K562 (cell line): ENCODE results near the gene USP15.

Experiments used
- EZH2 ChIP-seq: IDR thresholded peaks from 2 replicates; pipeline ENCODE4 v1.6.1; 2012; ENCODE audit warnings: low read depth, mild to moderate bottlenecking, inconsistent platforms, low read length, borderline replicate concordance
- MAFK ChIP-seq: IDR thresholded peaks from 2 replicates; pipeline ENCODE4 v1.6.1; 2011; ENCODE audit warnings: low read length, improper control_type of control experiment
- RAD51 ChIP-seq: fragments of 450-650 bp; IDR thresholded peaks from 2 replicates; pipeline ENCODE4 v1.7.1; 2016; ENCODE audit warnings: low read depth, mild to moderate bottlenecking, borderline replicate concordance
- TF ChIP-seq, protein P1 (sequence below), 2 experiments: IDR thresholded peaks; 2 replicates each; pipeline ENCODE4 v1.6.1; 2012; ENCODE audit warnings: improper control_type of control experiment in 2 of 2, low read depth in 2 of 2, low read length in 2 of 2, borderline replicate concordance in 1 of 2
- TF ChIP-seq, protein P2 (sequence below), 3 experiments: IDR thresholded peaks in 2 of 3; conservative IDR thresholded peaks in 1 of 3; 2 replicates each; pipeline ENCODE4 v1.5.1; 2011 to 2012; ENCODE audit warnings: low read length in 3 of 3, mild to moderate bottlenecking in 3 of 3, control low read depth in 2 of 3, improper control_type of control experiment in 1 of 3, inconsistent platforms in 1 of 3, low read depth in 1 of 3, mixed read lengths in 1 of 3, moderate library complexity in 1 of 3; ENCODE audit not compliant: insufficient read depth in 2 of 3
- TF ChIP-seq, protein P3 (sequence below): sonication (generic); formaldehyde crosslinking; IDR thresholded peaks from 2 replicates; pipeline ENCODE4 v1.8.0; 2023; ENCODE audit warnings: mild to moderate bottlenecking, missing genetic modification reagents
- TF ChIP-seq, protein P4 (sequence below): sonication (generic); formaldehyde crosslinking; IDR thresholded peaks from 2 replicates; pipeline ENCODE4 v1.8.1; 2023; ENCODE audit warnings: mild to moderate bottlenecking, missing genetic modification reagents

DNA sequence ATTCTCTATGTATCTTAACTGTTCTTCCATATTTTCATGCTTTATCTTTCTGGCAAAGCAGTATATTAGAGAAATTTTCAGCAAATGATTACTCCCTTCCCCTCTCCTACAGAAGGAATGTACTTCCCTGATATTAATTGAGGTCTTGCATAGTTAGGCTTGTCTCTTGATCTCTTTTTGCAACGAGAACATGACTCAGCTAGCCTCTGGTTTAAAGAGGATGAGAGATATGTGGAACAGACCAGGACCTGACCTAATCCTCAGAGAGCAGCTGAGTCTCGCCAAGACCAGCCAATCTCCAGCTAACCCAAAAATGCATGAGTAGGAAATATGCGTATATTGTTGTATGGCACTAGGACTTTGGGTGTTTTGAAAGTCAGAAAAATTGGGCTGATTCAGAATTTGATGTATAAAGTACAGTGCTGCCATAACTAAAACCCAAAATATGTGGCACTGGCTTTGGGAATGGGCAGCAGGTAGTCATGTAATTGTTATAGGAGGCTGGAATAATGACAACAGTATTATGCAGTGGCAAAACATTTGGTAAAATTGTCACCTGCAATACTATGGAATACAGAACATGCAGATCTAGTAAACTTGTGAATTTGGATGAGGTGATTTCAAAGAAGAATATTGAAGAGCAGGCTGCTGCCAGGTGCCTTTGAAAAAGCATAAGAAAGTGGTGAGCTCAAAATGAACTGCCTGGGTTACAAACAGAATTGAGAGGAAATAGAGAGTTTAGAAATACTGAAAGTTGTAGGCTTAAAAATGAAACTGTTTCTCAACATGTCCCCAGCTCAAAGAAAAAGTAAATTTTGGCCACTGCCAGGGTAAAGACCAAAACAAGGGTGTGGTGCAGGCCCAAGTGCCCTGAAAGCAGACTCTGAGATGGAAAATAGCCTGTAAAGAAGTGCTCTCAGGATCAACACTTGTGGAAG lies 9.3 kb upstream of the USP15 start:
- TF ChIP-seq EZH2 (no peak), RAD51 (no peak), MAFK (peak; percentile 83)
- TF ChIP-seq, protein P1, sequence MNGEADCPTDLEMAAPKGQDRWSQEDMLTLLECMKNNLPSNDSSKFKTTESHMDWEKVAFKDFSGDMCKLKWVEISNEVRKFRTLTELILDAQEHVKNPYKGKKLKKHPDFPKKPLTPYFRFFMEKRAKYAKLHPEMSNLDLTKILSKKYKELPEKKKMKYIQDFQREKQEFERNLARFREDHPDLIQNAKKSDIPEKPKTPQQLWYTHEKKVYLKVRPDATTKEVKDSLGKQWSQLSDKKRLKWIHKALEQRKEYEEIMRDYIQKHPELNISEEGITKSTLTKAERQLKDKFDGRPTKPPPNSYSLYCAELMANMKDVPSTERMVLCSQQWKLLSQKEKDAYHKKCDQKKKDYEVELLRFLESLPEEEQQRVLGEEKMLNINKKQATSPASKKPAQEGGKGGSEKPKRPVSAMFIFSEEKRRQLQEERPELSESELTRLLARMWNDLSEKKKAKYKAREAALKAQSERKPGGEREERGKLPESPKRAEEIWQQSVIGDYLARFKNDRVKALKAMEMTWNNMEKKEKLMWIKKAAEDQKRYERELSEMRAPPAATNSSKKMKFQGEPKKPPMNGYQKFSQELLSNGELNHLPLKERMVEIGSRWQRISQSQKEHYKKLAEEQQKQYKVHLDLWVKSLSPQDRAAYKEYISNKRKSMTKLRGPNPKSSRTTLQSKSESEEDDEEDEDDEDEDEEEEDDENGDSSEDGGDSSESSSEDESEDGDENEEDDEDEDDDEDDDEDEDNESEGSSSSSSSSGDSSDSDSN (IDR thresholded peaks at IDR 0.05; ENCODE audit: borderline replicate concordance in 1 of 2, low read depth in 2 of 2, low read length in 2 of 2): 0 out of 4 replicates have a peak, but pooled peaks of 1 of the 2 experiments have one; percentile 27
- TF ChIP-seq, protein P2, sequence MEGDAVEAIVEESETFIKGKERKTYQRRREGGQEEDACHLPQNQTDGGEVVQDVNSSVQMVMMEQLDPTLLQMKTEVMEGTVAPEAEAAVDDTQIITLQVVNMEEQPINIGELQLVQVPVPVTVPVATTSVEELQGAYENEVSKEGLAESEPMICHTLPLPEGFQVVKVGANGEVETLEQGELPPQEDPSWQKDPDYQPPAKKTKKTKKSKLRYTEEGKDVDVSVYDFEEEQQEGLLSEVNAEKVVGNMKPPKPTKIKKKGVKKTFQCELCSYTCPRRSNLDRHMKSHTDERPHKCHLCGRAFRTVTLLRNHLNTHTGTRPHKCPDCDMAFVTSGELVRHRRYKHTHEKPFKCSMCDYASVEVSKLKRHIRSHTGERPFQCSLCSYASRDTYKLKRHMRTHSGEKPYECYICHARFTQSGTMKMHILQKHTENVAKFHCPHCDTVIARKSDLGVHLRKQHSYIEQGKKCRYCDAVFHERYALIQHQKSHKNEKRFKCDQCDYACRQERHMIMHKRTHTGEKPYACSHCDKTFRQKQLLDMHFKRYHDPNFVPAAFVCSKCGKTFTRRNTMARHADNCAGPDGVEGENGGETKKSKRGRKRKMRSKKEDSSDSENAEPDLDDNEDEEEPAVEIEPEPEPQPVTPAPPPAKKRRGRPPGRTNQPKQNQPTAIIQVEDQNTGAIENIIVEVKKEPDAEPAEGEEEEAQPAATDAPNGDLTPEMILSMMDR (IDR thresholded peaks at IDR 0.05 in 2 of 3, conservative IDR thresholded peaks at IDR 0.05 in 1 of 3; ENCODE audit: insufficient read depth in 2 of 3, low read depth in 1 of 3, low read length in 3 of 3): no peak
- TF ChIP-seq, protein P3, sequence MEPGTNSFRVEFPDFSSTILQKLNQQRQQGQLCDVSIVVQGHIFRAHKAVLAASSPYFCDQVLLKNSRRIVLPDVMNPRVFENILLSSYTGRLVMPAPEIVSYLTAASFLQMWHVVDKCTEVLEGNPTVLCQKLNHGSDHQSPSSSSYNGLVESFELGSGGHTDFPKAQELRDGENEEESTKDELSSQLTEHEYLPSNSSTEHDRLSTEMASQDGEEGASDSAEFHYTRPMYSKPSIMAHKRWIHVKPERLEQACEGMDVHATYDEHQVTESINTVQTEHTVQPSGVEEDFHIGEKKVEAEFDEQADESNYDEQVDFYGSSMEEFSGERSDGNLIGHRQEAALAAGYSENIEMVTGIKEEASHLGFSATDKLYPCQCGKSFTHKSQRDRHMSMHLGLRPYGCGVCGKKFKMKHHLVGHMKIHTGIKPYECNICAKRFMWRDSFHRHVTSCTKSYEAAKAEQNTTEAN: no peak
- TF ChIP-seq, protein P4, sequence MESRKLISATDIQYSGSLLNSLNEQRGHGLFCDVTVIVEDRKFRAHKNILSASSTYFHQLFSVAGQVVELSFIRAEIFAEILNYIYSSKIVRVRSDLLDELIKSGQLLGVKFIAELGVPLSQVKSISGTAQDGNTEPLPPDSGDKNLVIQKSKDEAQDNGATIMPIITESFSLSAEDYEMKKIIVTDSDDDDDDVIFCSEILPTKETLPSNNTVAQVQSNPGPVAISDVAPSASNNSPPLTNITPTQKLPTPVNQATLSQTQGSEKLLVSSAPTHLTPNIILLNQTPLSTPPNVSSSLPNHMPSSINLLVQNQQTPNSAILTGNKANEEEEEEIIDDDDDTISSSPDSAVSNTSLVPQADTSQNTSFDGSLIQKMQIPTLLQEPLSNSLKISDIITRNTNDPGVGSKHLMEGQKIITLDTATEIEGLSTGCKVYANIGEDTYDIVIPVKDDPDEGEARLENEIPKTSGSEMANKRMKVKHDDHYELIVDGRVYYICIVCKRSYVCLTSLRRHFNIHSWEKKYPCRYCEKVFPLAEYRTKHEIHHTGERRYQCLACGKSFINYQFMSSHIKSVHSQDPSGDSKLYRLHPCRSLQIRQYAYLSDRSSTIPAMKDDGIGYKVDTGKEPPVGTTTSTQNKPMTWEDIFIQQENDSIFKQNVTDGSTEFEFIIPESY (CRISPR knock-in tag): no peak
